GM12878 (cell line): ENCODE data around the gene WDR43. TPM values are rescaled to one million over a fixed set of nuclear protein-coding genes. Genes with fewer than 3 reads are reported as not detected.
A peak's percentile ranks its signal among the peaks of the same experiment; 100 is the strongest.

Experiments
- ATAC-seq: fragments of 200-7000 bp; cut with Tn5 transposase; 3 replicates; pipeline ENCODE4 v1.9.1; 2020; ENCODE audit warnings: mild to moderate bottlenecking, moderate library complexity
- BruUV-seq: library from RNA; stranded (reverse); fragments of 400-500 nt; replicated peaks from 2 replicates; lab custom pipeline; 2021; lab: Mats Ljungman, UMichigan
- CTCF ChIA-PET: fragments of 300-600 bp; sonication (Branson Sonifier 250); formaldehyde crosslinking; extraction: SDS; loops from one replicate; lab custom pipeline; 2021; ENCODE audit warnings: inconsistent platforms; lab: Yijun Ruan, JAX
- POLR2A ChIA-PET: fragments of 350-600 bp; formaldehyde crosslinking; extraction: SDS; loops from one replicate; lab custom pipeline; 2021; ENCODE audit warnings: inconsistent platforms; lab: Charles Lee
- RAD21 ChIA-PET: fragments of 300-600 bp; sonication (Branson Sonifier 250); formaldehyde crosslinking; loops from one replicate; lab custom pipeline; 2023; ENCODE audit warnings: antibody characterized with exemption; ENCODE audit not compliant: unreplicated experiment; lab: Charles Lee
- SMC1A ChIA-PET: fragments of 300-600 bp; sonication (Branson Sonifier 250); formaldehyde crosslinking; loops from one replicate; lab custom pipeline; 2023; ENCODE audit not compliant: unreplicated experiment, uncharacterized antibody; lab: Charles Lee
- DNase-seq: peaks from one replicate; pipeline ENCODE4 v3.0.0-alpha.2; 2011; ENCODE audit warnings: low read depth, low spot score
- FAIRE-seq: peaks from 3 replicates; lab custom pipeline; 2011; peaks lifted over from hg19 to GRCh38; lab: Jason Lieb, UNC
- H2AFZ ChIP-seq: 2 replicates; pipeline ENCODE4 v1.6.0; 2011; ENCODE audit warnings: low read depth, low read length, control low read depth; ENCODE audit not compliant: control insufficient read depth
- H3K27ac ChIP-seq: 2 replicates; pipeline ENCODE4 v1.5.1; 2011; ENCODE audit warnings: control low read depth; ENCODE audit not compliant: control insufficient read depth, insufficient read depth
- H3K27me3 ChIP-seq, 2 experiments: replicated peaks in 1 of 2; 2 replicates each; pipeline versions ENCODE4 v1.6.0 to v1.6.1; 2011; ENCODE audit warnings: low read length in 1 of 2; ENCODE audit not compliant: control insufficient read depth in 2 of 2, insufficient read depth in 2 of 2
- H3K36me3 ChIP-seq, 2 experiments: 2 replicates each; pipeline ENCODE4 v1.5.1; 2011; ENCODE audit warnings: low read length in 1 of 2; ENCODE audit not compliant: control insufficient read depth in 2 of 2, insufficient read depth in 2 of 2
- H3K4me1 ChIP-seq: 2 replicates; pipeline ENCODE4 v1.6.1; 2011; ENCODE audit warnings: mild to moderate bottlenecking, low read length, moderate library complexity, mixed read lengths; ENCODE audit not compliant: control insufficient read depth, insufficient read depth
- H3K4me2 ChIP-seq: 2 replicates; pipeline ENCODE4 v1.6.0; 2011; ENCODE audit warnings: control low read depth; ENCODE audit not compliant: control insufficient read depth, insufficient read depth
- H3K4me3 ChIP-seq: fragments of 200-600 bp; sonication (generic); 2 replicates; pipeline ENCODE4 v1.5.1; 2016
- H3K79me2 ChIP-seq: 2 replicates; pipeline ENCODE4 v1.6.0; 2011; ENCODE audit warnings: low read length; ENCODE audit not compliant: control insufficient read depth, insufficient read depth
- H3K9ac ChIP-seq: 2 replicates; pipeline ENCODE4 v1.8.0; 2011; ENCODE audit warnings: low read length, control low read depth, mixed read lengths; ENCODE audit not compliant: control insufficient read depth, insufficient read depth
- H3K9me3 ChIP-seq: replicated peaks from 3 replicates; pipeline ENCODE4 v1.5.1; 2011; ENCODE audit warnings: mild to moderate bottlenecking, low read length; ENCODE audit not compliant: control insufficient read depth, insufficient read depth
- H4K20me1 ChIP-seq: 2 replicates; pipeline ENCODE4 v1.6.0; 2011; ENCODE audit not compliant: control insufficient read depth, insufficient read depth
- CHD1 ChIP-seq: IDR thresholded peaks from 2 replicates; pipeline ENCODE4 v1.6.1; 2012; ENCODE audit warnings: low read depth, low read length, improper control_type of control experiment
- CREB1 ChIP-seq: IDR thresholded peaks from 2 replicates; pipeline ENCODE4 v1.6.1; 2012; ENCODE audit warnings: low read depth, mild to moderate bottlenecking, inconsistent platforms
- CUX1 ChIP-seq: IDR thresholded peaks from 2 replicates; pipeline ENCODE4 v1.6.1; 2012; ENCODE audit warnings: improper control_type of control experiment, low read depth, low read length; ENCODE audit not compliant: insufficient replicate concordance
- EED ChIP-seq: sonication (generic); IDR thresholded peaks from 2 replicates; pipeline ENCODE4 v1.6.1; 2016; ENCODE audit warnings: antibody characterized with exemption, low read depth
- IKZF2 ChIP-seq, 2 experiments: fragments of 450-650 bp; IDR thresholded peaks; 2 replicates each; pipeline ENCODE4 v1.6.1; 2017; ENCODE audit warnings: mild to moderate bottlenecking in 2 of 2, moderate library complexity in 2 of 2
- IRF4 ChIP-seq: IDR thresholded peaks from 2 replicates; pipeline ENCODE4 v1.6.1; 2011; ENCODE audit warnings: low read depth, low read length
- JUND ChIP-seq: IDR thresholded peaks from 2 replicates; pipeline ENCODE4 v1.6.1; 2012; ENCODE audit warnings: low read depth, mild to moderate bottlenecking, low read length, improper control_type of control experiment, moderate library complexity
- LARP7 ChIP-seq: fragments of 450-650 bp; IDR thresholded peaks from 2 replicates; pipeline ENCODE4 v1.6.1; 2017; ENCODE audit warnings: mild to moderate bottlenecking
- MLLT1 ChIP-seq: fragments of 450-650 bp; IDR thresholded peaks from 2 replicates; pipeline ENCODE4 v1.6.1; 2016; ENCODE audit warnings: mild to moderate bottlenecking
- MYC ChIP-seq: IDR thresholded peaks from 2 replicates; pipeline ENCODE4 v1.6.1; 2011; ENCODE audit warnings: mild to moderate bottlenecking, low read length, moderate library complexity, inconsistent platforms; ENCODE audit not compliant: insufficient read depth, insufficient replicate concordance, insufficient read length, severe bottlenecking
- PBX3 ChIP-seq: IDR thresholded peaks from 2 replicates; pipeline ENCODE4 v1.6.1; 2011; ENCODE audit warnings: mild to moderate bottlenecking, low read depth, low read length, moderate library complexity; ENCODE audit not compliant: insufficient replicate concordance
- PML ChIP-seq: IDR thresholded peaks from 2 replicates; pipeline ENCODE4 v1.6.1; 2012; ENCODE audit warnings: low read length, inconsistent platforms
- SMC3 ChIP-seq: IDR thresholded peaks from 2 replicates; pipeline ENCODE4 v1.6.1; 2011; ENCODE audit warnings: low read length, improper control_type of control experiment, borderline replicate concordance
- TBL1XR1 ChIP-seq: IDR thresholded peaks from 2 replicates; pipeline ENCODE4 v1.6.1; 2012; ENCODE audit warnings: low read depth, low read length, improper control_type of control experiment
- YBX1 ChIP-seq: fragments of 450-650 bp; IDR thresholded peaks from 2 replicates; pipeline ENCODE4 v1.6.1; 2016; ENCODE audit warnings: antibody characterized with exemption
- ZNF24 ChIP-seq: fragments of 450-650 bp; IDR thresholded peaks from 2 replicates; pipeline ENCODE4 v1.6.1; 2017; ENCODE audit warnings: antibody characterized with exemption, mild to moderate bottlenecking
- WGBS: methylation state at CpG from one replicate; pipeline ENCODE4 v1.1.6; 2016; ENCODE audit warnings: low lambda C conversion rate; ENCODE audit not compliant: insufficient replicate concordance, insufficient coverage; ENCODE audit errors: missing lambda C conversion rate; 5-methylcytosine and 5-hydroxymethylcytosine counted together
- in situ Hi-C: fragments of 300-500 bp; cut with MboI; formaldehyde crosslinking; loops from 9 replicates; pipeline ENCODE4 v1.14.3; 2018; ENCODE audit warnings: mixed read lengths
- intact Hi-C: fragments of 100-400 bp; cut with micrococcal nuclease; formaldehyde crosslinking; loops from one replicate; pipeline ENCODE4 v1.14.2; 2022; ENCODE audit not compliant: unreplicated experiment
- polyA plus RNA-seq, 11 experiments: library from polyadenylated mRNA; depleted of rRNA in 4 of 11; unstranded in 6 of 11; stranded (reverse) in 5 of 11; fragments of >200 nt; fragmentation: Nextera tagmentation in 4 of 11; fragmentation: Illumina TruSeq in 1 of 11; extraction: Ambion mirVana in 4 of 11; extraction: Trizol in 1 of 11; gene quantifications; 1 replicate in 1 of 11; 2 replicates in 10 of 11; pipeline versions ENCODE4 v1.2.1 to v1.2.3, GENCODE V29; 2011 to 2016; ENCODE audit warnings: inconsistent platforms in 2 of 11, missing spikeins in 2 of 11, low read depth in 1 of 11
- total RNA-seq, 4 experiments: library from RNA; depleted of rRNA in 3 of 4; stranded (reverse); fragments of >200 nt in 3 of 4; fragmentation: Illumina TruSeq in 1 of 4; extraction: Trizol in 1 of 4; gene quantifications; 2 replicates each; pipeline versions ENCODE4 v1.2.1 to v1.2.3, GENCODE V29; 2013 to 2021
- TF ChIP-seq, protein P1 (sequence below): IDR thresholded peaks from 2 replicates; pipeline ENCODE4 v1.6.1; 2011; ENCODE audit warnings: low read depth, mild to moderate bottlenecking, low read length, moderate library complexity, borderline replicate concordance; ENCODE audit errors: extremely low read depth

The WDR43 gene
- total and polyA plus RNA-seq, 10 of the 15 experiments (the other 5 are each of a cell fraction or from before 2014, with no cell fraction given) = 39.3 to 153 (median 81.9) TPM

GRCh38 chr2:28896906-28897305 is 2.4 kb downstream of the WDR43 start:
- H3K4me3 ChIP-seq = peak overlapping the region; percentile 97
- ChIA-PET RAD21 (no interaction called here), CTCF (interaction anchor here (0.7 to 2.5 kb wide), 3 partner anchors 7 to 78 kb away, joined by 3 to 11 read pairs (median 7); partner anchors contain the start of gene TRMT61B), POLR2A (interaction anchor here (0.9 to 2.6 kb wide), 4 partner anchors 8 to 145 kb away, joined by 3 to 13 read pairs (median 6); partner anchors contain the start of genes PPP1CB and TRMT61B), SMC1A (interaction anchor here (0.8 to 1.6 kb wide), 3 partner anchors 12 to 45 kb away, joined by 3 read pairs; no protein-coding TSS in a partner anchor)
- intact Hi-C loops = loop anchor here (5.0 to 10.0 kb wide), 2 partner anchors 142 to 330 kb away; partner anchors contain the start of gene PPP1CB
- H4K20me1 ChIP-seq = no peaks in the 10 kb centered on the region
- 5% methylated on average over 2 of the region's 2 CpGs for WGBS
- FAIRE-seq (no peak), ATAC-seq (no peak), DNase-seq (no peak)
- no TSS peak for BruUV-seq
- H3K9me3 ChIP-seq = no peaks in the 10 kb centered on the region
- H2AFZ ChIP-seq = no peak overlapping the region
- H3K4me1 ChIP-seq = no peaks in the 10 kb centered on the region
- peak overlapping the region; percentile 66 for H3K4me2 ChIP-seq
- peaks cover 75% of the 10 kb centered on the region for H3K79me2 ChIP-seq
- in situ Hi-C loops = no loop called here
- H3K27ac ChIP-seq = no peak overlapping the region
- no peaks in the 10 kb centered on the region for H3K36me3 ChIP-seq
- peak overlapping the region; percentile 32 for H3K9ac ChIP-seq
- no peaks in the 10 kb centered on the region for H3K27me3 ChIP-seq
- no peak for TF ChIP-seq EED
- TF ChIP-seq PML = no peak
- TF ChIP-seq PBX3 = no peak
- TF ChIP-seq JUND = no peak
- no peak for TF ChIP-seq ZNF24
- no peak for TF ChIP-seq IKZF2 (IDR thresholded peaks at IDR 0.05)
- no peak for TF ChIP-seq SMC3
- TF ChIP-seq, protein P1, sequence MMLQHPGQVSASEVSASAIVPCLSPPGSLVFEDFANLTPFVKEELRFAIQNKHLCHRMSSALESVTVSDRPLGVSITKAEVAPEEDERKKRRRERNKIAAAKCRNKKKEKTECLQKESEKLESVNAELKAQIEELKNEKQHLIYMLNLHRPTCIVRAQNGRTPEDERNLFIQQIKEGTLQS = no peak
- no peak for TF ChIP-seq CHD1
- TF ChIP-seq MLLT1 = no peak
- no peak for TF ChIP-seq IRF4
- TF ChIP-seq LARP7 = no peak
- TF ChIP-seq TBL1XR1 = no peak
- TF ChIP-seq YBX1 = no peak
- TF ChIP-seq CUX1 = no peak
- TF ChIP-seq CREB1 = no peak
- no peak for TF ChIP-seq MYC
